GM10847 (cell line): ENCODE results near the gene ETFA.

Experiments used
- POLR2A ChIP-seq: IDR thresholded peaks from 2 replicates; pipeline ENCODE4 v1.6.1; 2011; ENCODE audit not compliant: insufficient read length; ENCODE audit errors: extremely low read depth

The ETFA gene

DNA sequence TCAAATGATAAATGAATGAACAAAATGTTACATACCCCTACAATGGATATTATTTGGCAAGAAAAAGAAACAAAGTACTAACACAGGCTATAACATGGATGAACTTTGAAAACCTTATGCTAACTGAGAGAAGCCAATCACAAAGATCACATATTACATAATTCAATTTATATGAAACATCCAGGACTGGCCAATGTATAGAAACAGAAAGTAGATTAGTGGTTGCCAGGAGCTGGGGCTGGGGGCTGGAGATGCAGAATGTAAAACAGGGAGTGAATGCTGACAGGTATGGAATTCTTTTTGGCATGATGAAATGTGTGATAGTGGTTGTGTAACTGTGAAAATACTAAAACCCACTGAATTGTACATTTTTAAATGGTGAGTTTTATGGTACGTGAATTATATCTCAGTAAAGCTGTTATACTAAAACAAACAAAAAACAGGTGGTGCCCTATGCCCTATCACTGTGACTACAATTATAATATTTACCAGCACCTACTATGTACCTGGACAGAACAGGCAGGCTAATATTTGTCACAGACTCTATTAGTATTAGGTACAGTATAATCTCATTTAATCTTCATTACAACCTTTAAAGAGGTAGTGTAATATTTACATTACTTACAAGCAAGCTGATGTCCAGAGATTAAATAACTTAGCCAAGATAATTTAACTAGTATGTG lies 90.0 kb downstream of the ETFA start:
- no peak for TF ChIP-seq POLR2A

DNA sequence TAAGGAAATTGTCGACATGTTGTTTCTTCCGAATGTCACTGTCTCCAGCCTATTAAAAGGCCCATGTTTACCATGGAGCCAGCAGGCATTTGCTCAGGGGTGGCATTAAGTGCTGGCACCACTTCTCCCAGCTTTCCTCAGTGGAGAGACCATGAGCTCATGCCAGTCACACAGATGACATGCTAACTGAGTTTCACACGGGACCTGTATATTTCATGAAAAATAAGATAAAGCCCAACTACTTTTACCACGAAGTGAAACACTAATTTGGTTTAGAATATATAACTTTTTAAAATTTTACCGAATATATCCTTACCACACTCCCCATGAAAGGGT lies 93.4 kb downstream of the ETFA start:
- no peak for TF ChIP-seq POLR2A

DNA sequence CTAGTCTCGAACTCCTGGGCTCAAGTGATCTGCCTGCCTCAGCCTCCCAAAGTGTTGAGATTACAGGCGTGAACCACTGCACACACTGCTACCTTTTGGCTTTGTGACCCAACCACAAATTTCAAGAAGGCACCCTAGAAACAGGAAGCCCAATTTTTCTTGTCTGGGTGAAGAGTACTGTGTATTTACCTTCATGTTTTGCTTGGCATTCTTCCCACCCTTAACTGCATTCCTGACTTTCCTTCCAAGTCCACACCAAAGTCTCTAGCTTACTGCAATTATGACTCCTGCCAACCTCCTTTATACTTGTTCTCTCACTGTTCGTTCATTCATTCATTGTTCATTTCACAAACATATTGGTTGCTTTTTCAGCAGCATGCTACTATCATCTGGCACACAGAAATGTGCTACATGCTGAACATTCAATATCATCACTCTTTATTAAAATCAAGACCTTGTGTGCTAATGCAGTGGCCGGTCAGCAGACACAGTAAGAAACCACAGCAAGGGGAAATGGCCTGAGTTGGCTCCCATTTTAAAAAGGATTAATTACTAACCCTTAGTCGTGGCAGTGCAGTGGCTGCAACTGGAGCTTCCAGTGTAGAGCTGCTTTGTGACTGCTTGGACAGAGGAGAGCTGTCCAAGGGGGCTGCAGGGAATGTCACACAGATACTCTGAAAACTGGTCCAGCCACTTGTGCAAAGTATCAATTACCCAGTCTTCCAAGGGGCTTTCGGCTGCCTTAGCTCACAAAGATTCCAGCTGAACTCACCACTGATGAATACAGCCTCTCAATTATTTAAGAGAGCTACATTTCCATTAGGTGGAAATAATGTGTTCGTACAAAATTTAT lies 94.0 kb downstream of the ETFA start:
- no peak for TF ChIP-seq POLR2A

DNA sequence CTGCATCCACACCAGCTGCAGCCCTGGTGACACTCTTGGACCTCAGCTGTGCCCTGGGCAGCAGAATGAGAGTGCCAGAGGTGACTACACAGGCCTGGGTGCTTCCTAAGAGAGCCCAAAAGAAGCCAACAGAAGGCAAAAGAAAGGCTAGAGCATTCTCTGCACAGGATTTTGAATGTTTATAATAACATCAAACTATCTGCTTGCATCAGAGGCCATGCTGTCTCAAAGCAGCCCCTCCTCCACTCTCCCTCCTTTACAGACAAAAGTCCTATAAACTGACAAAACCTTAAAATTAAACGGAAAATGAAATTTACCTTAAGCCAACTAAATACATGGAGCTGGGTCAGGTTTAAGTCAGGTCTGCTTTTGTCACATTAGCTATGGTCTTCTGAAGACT lies 95.6 kb downstream of the ETFA start:
- no peak for TF ChIP-seq POLR2A

DNA sequence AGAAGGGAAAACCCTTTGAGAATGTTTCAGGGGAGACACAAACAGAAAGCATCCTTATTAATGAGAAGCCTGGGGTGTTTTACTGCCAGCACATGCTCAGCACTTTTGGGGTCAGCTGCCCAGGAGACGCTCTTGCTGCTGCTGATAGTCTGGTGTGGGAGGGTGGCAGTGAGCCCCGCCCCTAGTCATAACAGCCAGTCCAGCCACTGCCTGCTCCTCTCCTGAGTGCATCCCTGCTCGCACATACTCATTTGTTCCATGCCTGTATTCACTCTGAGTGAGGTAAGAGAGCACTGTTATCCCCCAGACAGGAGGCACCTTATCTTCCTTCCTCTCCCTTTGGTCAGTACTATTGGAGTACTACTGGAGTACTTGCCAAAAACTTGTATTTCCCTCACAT lies 101.3 kb downstream of the ETFA start:
- no peak for TF ChIP-seq POLR2A

DNA sequence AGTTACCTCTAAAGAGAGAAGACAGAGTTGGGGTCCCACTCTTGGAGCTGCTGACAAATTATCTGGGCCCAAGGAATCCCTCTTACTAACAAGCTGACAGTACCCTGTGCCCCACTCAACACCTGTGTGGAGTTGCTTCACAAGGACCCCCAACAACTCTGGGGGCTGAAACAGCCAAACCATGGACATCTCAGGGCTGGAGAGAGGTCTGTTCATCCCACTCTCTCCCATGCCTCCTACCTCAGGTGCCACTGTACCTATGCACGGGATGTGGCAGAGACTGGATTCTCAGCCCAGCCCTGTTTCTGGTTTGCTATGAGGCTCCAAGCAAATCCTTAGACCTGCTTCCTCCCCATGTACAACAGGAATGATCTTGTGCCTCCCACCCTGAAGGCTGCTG lies 101.7 kb downstream of the ETFA start:
- no peak for TF ChIP-seq POLR2A

- no peak for TF ChIP-seq POLR2A
Observed at GRCh38 chr15:76208786-76209424, 102.4 kb downstream of the ETFA start.

GRCh38 chr15:76208084-76208785 lies 103.0 kb downstream of the ETFA start:
- TF ChIP-seq POLR2A = no peak

DNA sequence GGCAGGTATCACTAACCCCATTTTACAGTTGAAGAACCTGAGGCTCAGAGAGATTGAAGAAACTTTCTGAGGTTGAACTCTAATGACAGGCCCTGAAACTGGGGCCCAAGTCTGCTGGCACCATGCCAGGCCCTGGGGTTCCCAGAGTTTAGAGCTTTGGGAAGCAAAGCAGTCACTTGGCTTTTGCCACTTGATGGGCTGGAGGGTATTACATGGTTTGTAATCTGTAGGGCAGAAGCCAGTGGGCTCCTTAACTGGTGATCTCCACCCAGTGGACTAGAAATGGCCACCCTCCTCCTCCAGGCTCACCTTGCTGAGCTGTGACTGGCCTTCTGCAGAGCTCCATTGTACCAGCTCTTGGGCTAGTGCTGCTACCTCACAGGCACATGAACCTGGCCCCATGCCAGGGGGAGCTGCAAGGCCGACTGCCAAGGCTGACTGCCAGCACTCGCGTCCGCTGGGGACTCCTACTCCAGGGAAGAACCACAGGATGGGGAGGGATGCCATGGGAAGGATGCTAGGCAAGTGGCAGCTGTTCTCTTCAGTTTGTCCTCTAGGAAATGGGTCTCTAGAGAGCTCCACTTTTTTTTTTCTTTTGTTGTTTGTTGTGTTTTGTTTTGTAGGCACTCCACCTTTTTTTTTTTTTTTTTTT lies 104.8 kb downstream of the ETFA start:
- no peak for TF ChIP-seq POLR2A

DNA sequence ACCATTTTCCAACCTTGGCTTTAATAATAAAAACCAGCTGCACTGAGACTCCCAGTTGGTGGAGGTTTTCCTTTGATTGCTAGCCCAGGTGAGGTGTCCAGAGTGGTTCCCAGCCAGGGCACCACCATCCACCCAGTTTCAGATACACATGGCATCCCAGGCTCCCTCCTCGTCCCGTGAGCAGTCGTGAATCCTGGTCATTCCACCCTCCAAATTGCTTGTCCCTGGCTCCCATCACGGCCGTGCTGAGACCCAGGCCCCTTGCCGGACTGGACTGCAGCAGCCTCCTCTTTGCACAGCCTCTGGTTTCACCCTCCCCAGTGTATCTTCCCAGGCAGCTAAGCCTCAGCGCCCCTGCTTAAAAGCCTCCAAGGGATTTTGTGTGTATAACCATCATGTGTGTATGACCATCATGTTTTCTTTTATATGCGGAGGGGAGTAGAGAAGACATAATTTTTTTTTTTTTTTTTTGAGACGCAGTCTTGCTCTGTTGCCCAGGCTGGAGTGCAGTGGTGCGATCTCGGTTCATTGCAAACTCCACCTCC lies 106.3 kb downstream of the ETFA start:
- TF ChIP-seq POLR2A = no peak

- no peak for TF ChIP-seq POLR2A
Observed at GRCh38 chr15:76204109-76204845, 107.0 kb downstream of the ETFA start.

- no peak for TF ChIP-seq POLR2A
Observed at GRCh38 chr15:76203346-76204108, 107.7 kb downstream of the ETFA start.

DNA sequence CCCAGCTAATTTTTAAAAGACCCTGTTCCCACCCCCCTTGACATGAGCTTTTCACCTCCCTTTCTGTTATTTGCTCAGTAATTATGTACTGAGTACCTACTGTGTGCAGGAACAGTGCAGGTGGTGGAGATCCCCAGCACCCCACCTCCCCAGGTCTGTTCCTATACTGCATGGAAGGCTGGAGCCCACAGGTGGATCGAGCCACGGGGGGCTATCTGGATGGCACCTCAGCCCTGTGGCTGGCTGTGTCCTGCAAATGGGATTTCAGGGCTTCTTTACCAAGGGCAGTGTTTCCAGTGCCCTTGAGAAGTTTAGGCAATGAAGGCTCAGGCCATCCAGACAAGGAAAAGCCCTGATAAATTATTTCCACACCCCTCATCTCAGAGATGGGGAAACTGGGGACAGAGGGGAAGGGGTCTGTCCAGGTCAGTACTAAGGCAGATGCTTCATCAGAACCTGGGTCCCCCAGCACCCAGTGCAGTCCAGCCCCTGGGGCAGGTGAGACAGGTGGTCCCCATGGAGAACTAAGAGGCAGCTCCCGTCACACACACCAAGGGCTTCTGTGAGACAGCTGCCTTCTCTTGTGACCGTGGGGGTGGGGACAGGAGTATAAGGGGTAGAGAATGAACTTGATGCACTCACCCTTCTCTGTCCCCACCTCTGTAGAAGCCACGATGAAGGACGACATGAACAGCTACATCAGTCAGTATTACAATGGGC lies 109.6 kb downstream of the ETFA start:
- no peak for TF ChIP-seq POLR2A
